Chondrocyte (in vitro differentiated cells): ENCODE results near the gene VRK2. TPM values are rescaled to one million over a fixed set of nuclear protein-coding genes. Genes with fewer than 3 reads are reported as not detected.

Experiments used
- DNase-seq: peaks from one replicate; pipeline ENCODE4 v3.0.0; 2021; ENCODE audit warnings: mixed read lengths, low spot score
- H3K27ac Mint-ChIP-seq: one replicate; pipeline ENCODE4 v1.8.0; 2021; ENCODE audit warnings: mild to moderate bottlenecking, moderate library complexity, mixed read lengths; ENCODE audit not compliant: unreplicated experiment
- H3K27me3 Mint-ChIP-seq: 2 replicates; pipeline ENCODE4 v1.8.0; 2021; ENCODE audit warnings: low read depth, mixed read lengths
- H3K36me3 Mint-ChIP-seq: 2 replicates; pipeline ENCODE4 v1.8.0; 2021; ENCODE audit warnings: low read depth, mixed read lengths
- H3K4me1 Mint-ChIP-seq: 2 replicates; pipeline ENCODE4 v1.8.0; 2021; ENCODE audit warnings: low read depth, mild to moderate bottlenecking, mixed read lengths
- H3K4me3 Mint-ChIP-seq: one replicate; pipeline ENCODE4 v1.8.0; 2021; ENCODE audit warnings: mild to moderate bottlenecking, moderate library complexity, mixed read lengths; ENCODE audit not compliant: unreplicated experiment
- H3K9me3 Mint-ChIP-seq: 2 replicates; pipeline ENCODE4 v1.8.0; 2021; ENCODE audit warnings: low read depth, mixed read lengths
- CTCF ChIP-seq: fragments of 200-600 bp; sonication (generic); IDR thresholded peaks from 2 replicates; pipeline ENCODE4 v1.5.0; 2021; ENCODE audit warnings: antibody characterized with exemption, mild to moderate bottlenecking, moderate library complexity
- total RNA-seq: library from RNA; stranded (reverse); gene quantifications from 3 replicates; pipeline ENCODE4 v1.2.1, GENCODE V29; 2021

Gene VRK2
- total RNA-seq, 1 donor from 2014 or later, result 19.3 TPM

GRCh38 chr2:58197894-58198293 lies 151.3 kb downstream of the VRK2 start:
- Mint-ChIP-seq H3K4me1 (no peaks in the 10 kb centered on the region), H3K4me3 (no peak overlapping the region), H3K36me3 (peaks cover 2% of the 10 kb centered on the region), H3K27ac (no peak overlapping the region), H3K9me3 (no peaks in the 10 kb centered on the region), H3K27me3 (no peaks in the 10 kb centered on the region)
- DNase-seq, result no peak
- TF ChIP-seq CTCF, result no peak

- H3K9me3 Mint-ChIP-seq, result no peaks in the 10 kb centered on the region
- peaks cover 10% of the 10 kb centered on the region for H3K4me1 Mint-ChIP-seq
- no peak for DNase-seq
- no peak overlapping the region for H3K4me3 Mint-ChIP-seq
- TF ChIP-seq CTCF, result no peak
- H3K27ac Mint-ChIP-seq, result no peak overlapping the region
- H3K27me3 Mint-ChIP-seq, result no peaks in the 10 kb centered on the region
- H3K36me3 Mint-ChIP-seq, result peaks cover 2% of the 10 kb centered on the region
Measured at GRCh38 chr2:58202404-58202803, 155.8 kb downstream of the VRK2 start.

- Mint-ChIP-seq H3K4me1 (peaks cover 10% of the 10 kb centered on the region), H3K27ac (no peak overlapping the region), H3K27me3 (no peaks in the 10 kb centered on the region), H3K36me3 (no peaks in the 10 kb centered on the region), H3K4me3 (no peak overlapping the region), H3K9me3 (no peaks in the 10 kb centered on the region)
- DNase-seq, result no peak
- TF ChIP-seq CTCF, result no peak
Measured at GRCh38 chr2:58203018-58203417, 156.4 kb downstream of the VRK2 start.

GRCh38 chr2:58204195-58204959 lies 157.8 kb downstream of the VRK2 start:
- Mint-ChIP-seq H3K4me1 (peaks cover 10% of the 10 kb centered on the region), H3K36me3 (no peaks in the 10 kb centered on the region), H3K9me3 (no peaks in the 10 kb centered on the region), H3K27me3 (no peaks in the 10 kb centered on the region), H3K27ac (no peak overlapping the region), H3K4me3 (no peak overlapping the region)
- no peak for DNase-seq
- no peak for TF ChIP-seq CTCF

- peaks cover 10% of the 10 kb centered on the region for H3K4me1 Mint-ChIP-seq
- DNase-seq, result no peak
- no peak overlapping the region for H3K27ac Mint-ChIP-seq
- H3K27me3 Mint-ChIP-seq, result no peaks in the 10 kb centered on the region
- peaks cover 4% of the 10 kb centered on the region for H3K9me3 Mint-ChIP-seq
- H3K4me3 Mint-ChIP-seq, result no peak overlapping the region
- no peak for TF ChIP-seq CTCF
- H3K36me3 Mint-ChIP-seq, result peaks cover 6% of the 10 kb centered on the region
Measured at GRCh38 chr2:58206785-58207184, 160.2 kb downstream of the VRK2 start.
